GM12878 (cell line): ENCODE measurements around the gene SLCO3A1. TPM values are rescaled to one million over a fixed set of nuclear protein-coding genes. Genes with fewer than 3 reads are reported as not detected.

Source experiments
- ATAC-seq: fragments of 200-7000 bp; cut with Tn5 transposase; 3 replicates; pipeline ENCODE4 v1.9.1; 2020; ENCODE audit warnings: mild to moderate bottlenecking, moderate library complexity
- BruUV-seq: library from RNA; stranded (reverse); fragments of 400-500 nt; replicated peaks from 2 replicates; lab custom pipeline; 2021; lab: Mats Ljungman, UMichigan
- CTCF ChIA-PET: fragments of 300-600 bp; sonication (Branson Sonifier 250); formaldehyde crosslinking; extraction: SDS; loops from one replicate; lab custom pipeline; 2021; ENCODE audit warnings: inconsistent platforms; lab: Yijun Ruan, JAX
- POLR2A ChIA-PET: fragments of 350-600 bp; formaldehyde crosslinking; extraction: SDS; loops from one replicate; lab custom pipeline; 2021; ENCODE audit warnings: inconsistent platforms; lab: Charles Lee
- RAD21 ChIA-PET: fragments of 300-600 bp; sonication (Branson Sonifier 250); formaldehyde crosslinking; loops from one replicate; lab custom pipeline; 2023; ENCODE audit warnings: antibody characterized with exemption; ENCODE audit not compliant: unreplicated experiment; lab: Charles Lee
- SMC1A ChIA-PET: fragments of 300-600 bp; sonication (Branson Sonifier 250); formaldehyde crosslinking; loops from one replicate; lab custom pipeline; 2023; ENCODE audit not compliant: unreplicated experiment, uncharacterized antibody; lab: Charles Lee
- DNase-seq: peaks from one replicate; pipeline ENCODE4 v3.0.0-alpha.2; 2011; ENCODE audit warnings: low read depth, low spot score
- FAIRE-seq: peaks from 3 replicates; lab custom pipeline; 2011; peaks lifted over from hg19 to GRCh38; lab: Jason Lieb, UNC
- H2AFZ ChIP-seq: 2 replicates; pipeline ENCODE4 v1.6.0; 2011; ENCODE audit warnings: low read depth, low read length, control low read depth; ENCODE audit not compliant: control insufficient read depth
- H3K27ac ChIP-seq: 2 replicates; pipeline ENCODE4 v1.5.1; 2011; ENCODE audit warnings: control low read depth; ENCODE audit not compliant: control insufficient read depth, insufficient read depth
- H3K27me3 ChIP-seq, 2 experiments: replicated peaks in 1 of 2; 2 replicates each; pipeline versions ENCODE4 v1.6.0 to v1.6.1; 2011; ENCODE audit warnings: low read length in 1 of 2; ENCODE audit not compliant: control insufficient read depth in 2 of 2, insufficient read depth in 2 of 2
- H3K36me3 ChIP-seq, 2 experiments: 2 replicates each; pipeline ENCODE4 v1.5.1; 2011; ENCODE audit warnings: low read length in 1 of 2; ENCODE audit not compliant: control insufficient read depth in 2 of 2, insufficient read depth in 2 of 2
- H3K4me1 ChIP-seq: 2 replicates; pipeline ENCODE4 v1.6.1; 2011; ENCODE audit warnings: mild to moderate bottlenecking, low read length, moderate library complexity, mixed read lengths; ENCODE audit not compliant: control insufficient read depth, insufficient read depth
- H3K4me2 ChIP-seq: 2 replicates; pipeline ENCODE4 v1.6.0; 2011; ENCODE audit warnings: control low read depth; ENCODE audit not compliant: control insufficient read depth, insufficient read depth
- H3K4me3 ChIP-seq: fragments of 200-600 bp; sonication (generic); 2 replicates; pipeline ENCODE4 v1.5.1; 2016
- H3K79me2 ChIP-seq: 2 replicates; pipeline ENCODE4 v1.6.0; 2011; ENCODE audit warnings: low read length; ENCODE audit not compliant: control insufficient read depth, insufficient read depth
- H3K9ac ChIP-seq: 2 replicates; pipeline ENCODE4 v1.8.0; 2011; ENCODE audit warnings: low read length, control low read depth, mixed read lengths; ENCODE audit not compliant: control insufficient read depth, insufficient read depth
- H3K9me3 ChIP-seq: replicated peaks from 3 replicates; pipeline ENCODE4 v1.5.1; 2011; ENCODE audit warnings: mild to moderate bottlenecking, low read length; ENCODE audit not compliant: control insufficient read depth, insufficient read depth
- H4K20me1 ChIP-seq: 2 replicates; pipeline ENCODE4 v1.6.0; 2011; ENCODE audit not compliant: control insufficient read depth, insufficient read depth
- HDAC6 ChIP-seq: fragments of 200-600 bp; sonication (generic); IDR thresholded peaks from one replicate; pipeline ENCODE4 v1.8.0; 2017; ENCODE audit warnings: antibody characterized with exemption; ENCODE audit not compliant: unreplicated experiment
- WGBS: methylation state at CpG from one replicate; pipeline ENCODE4 v1.1.6; 2016; ENCODE audit warnings: low lambda C conversion rate; ENCODE audit not compliant: insufficient replicate concordance, insufficient coverage; ENCODE audit errors: missing lambda C conversion rate; 5-methylcytosine and 5-hydroxymethylcytosine counted together
- in situ Hi-C: fragments of 300-500 bp; cut with MboI; formaldehyde crosslinking; loops from 9 replicates; pipeline ENCODE4 v1.14.3; 2018; ENCODE audit warnings: mixed read lengths
- intact Hi-C: fragments of 100-400 bp; cut with micrococcal nuclease; formaldehyde crosslinking; loops from one replicate; pipeline ENCODE4 v1.14.2; 2022; ENCODE audit not compliant: unreplicated experiment
- polyA plus RNA-seq, 11 experiments: library from polyadenylated mRNA; depleted of rRNA in 4 of 11; unstranded in 6 of 11; stranded (reverse) in 5 of 11; fragments of >200 nt; fragmentation: Nextera tagmentation in 4 of 11; fragmentation: Illumina TruSeq in 1 of 11; extraction: Ambion mirVana in 4 of 11; extraction: Trizol in 1 of 11; gene quantifications; 1 replicate in 1 of 11; 2 replicates in 10 of 11; pipeline versions ENCODE4 v1.2.1 to v1.2.3, GENCODE V29; 2011 to 2016; ENCODE audit warnings: inconsistent platforms in 2 of 11, missing spikeins in 2 of 11, low read depth in 1 of 11
- total RNA-seq, 4 experiments: library from RNA; depleted of rRNA in 3 of 4; stranded (reverse); fragments of >200 nt in 3 of 4; fragmentation: Illumina TruSeq in 1 of 4; extraction: Trizol in 1 of 4; gene quantifications; 2 replicates each; pipeline versions ENCODE4 v1.2.1 to v1.2.3, GENCODE V29; 2013 to 2021
- TF ChIP-seq, protein P1 (sequence below): IDR thresholded peaks from 2 replicates; pipeline ENCODE4 v1.6.1; 2011; ENCODE audit warnings: low read depth, mild to moderate bottlenecking, low read length, moderate library complexity, borderline replicate concordance; ENCODE audit errors: extremely low read depth
- TF ChIP-seq, protein P2 (sequence below): IDR thresholded peaks from 2 replicates; pipeline ENCODE4 v1.6.1; 2011; ENCODE audit warnings: mild to moderate bottlenecking, low read depth, low read length, moderate library complexity; ENCODE audit not compliant: insufficient replicate concordance
- TF ChIP-seq, protein P3 (sequence below): fragments of 450-650 bp; IDR thresholded peaks from 2 replicates; pipeline ENCODE4 v1.6.1; 2016; ENCODE audit warnings: mild to moderate bottlenecking

SLCO3A1 gene
- total and polyA plus RNA-seq, 10 of the 15 experiments (the other 5 are each of a cell fraction or from before 2014, with no cell fraction given), result 0.05 to 5.9 (median 0.31) TPM

- intact Hi-C loops (no loop called here), in situ Hi-C loops (no loop called here)
- BruUV-seq, result no TSS peak
- TF ChIP-seq HDAC6, result no peak
- TF ChIP-seq, protein P1, sequence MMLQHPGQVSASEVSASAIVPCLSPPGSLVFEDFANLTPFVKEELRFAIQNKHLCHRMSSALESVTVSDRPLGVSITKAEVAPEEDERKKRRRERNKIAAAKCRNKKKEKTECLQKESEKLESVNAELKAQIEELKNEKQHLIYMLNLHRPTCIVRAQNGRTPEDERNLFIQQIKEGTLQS, result no peak
- TF ChIP-seq, protein P2, sequence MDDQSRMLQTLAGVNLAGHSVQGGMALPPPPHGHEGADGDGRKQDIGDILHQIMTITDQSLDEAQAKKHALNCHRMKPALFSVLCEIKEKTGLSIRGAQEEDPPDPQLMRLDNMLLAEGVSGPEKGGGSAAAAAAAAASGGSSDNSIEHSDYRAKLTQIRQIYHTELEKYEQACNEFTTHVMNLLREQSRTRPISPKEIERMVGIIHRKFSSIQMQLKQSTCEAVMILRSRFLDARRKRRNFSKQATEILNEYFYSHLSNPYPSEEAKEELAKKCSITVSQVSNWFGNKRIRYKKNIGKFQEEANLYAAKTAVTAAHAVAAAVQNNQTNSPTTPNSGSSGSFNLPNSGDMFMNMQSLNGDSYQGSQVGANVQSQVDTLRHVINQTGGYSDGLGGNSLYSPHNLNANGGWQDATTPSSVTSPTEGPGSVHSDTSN, result no peak
- TF ChIP-seq, protein P3, sequence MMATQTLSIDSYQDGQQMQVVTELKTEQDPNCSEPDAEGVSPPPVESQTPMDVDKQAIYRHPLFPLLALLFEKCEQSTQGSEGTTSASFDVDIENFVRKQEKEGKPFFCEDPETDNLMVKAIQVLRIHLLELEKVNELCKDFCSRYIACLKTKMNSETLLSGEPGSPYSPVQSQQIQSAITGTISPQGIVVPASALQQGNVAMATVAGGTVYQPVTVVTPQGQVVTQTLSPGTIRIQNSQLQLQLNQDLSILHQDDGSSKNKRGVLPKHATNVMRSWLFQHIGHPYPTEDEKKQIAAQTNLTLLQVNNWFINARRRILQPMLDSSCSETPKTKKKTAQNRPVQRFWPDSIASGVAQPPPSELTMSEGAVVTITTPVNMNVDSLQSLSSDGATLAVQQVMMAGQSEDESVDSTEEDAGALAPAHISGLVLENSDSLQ, result peak; percentile 60
- SMC1A ChIA-PET, result no interaction called here
- ATAC-seq (peak; percentile 95), FAIRE-seq (no peak), DNase-seq (no peak)
- H2AFZ ChIP-seq, result no peak overlapping the region
- H3K4me3 ChIP-seq, result no peak overlapping the region
- H3K9me3 ChIP-seq, result no peaks in the 10 kb centered on the region
- H3K27ac ChIP-seq, result no peak overlapping the region
- no peaks in the 10 kb centered on the region for H3K36me3 ChIP-seq
- no peak overlapping the region for H3K9ac ChIP-seq
- H3K4me2 ChIP-seq, result no peak overlapping the region
- WGBS, result 10% methylated on average over 5 of the region's 5 CpGs
- H4K20me1 ChIP-seq, result no peaks in the 10 kb centered on the region
- no peaks in the 10 kb centered on the region; a peak in 1 of 4 replicates for H3K27me3 ChIP-seq
- CTCF ChIA-PET, result interaction anchor here (0.6 kb wide), 1 partner anchor 878 kb away, joined by 3 read pairs; no protein-coding TSS in a partner anchor
- RAD21 ChIA-PET, result no interaction called here
- no peaks in the 10 kb centered on the region for H3K4me1 ChIP-seq
- POLR2A ChIA-PET, result no interaction called here
- H3K79me2 ChIP-seq, result no peaks in the 10 kb centered on the region
These were observed 168.3 kb downstream of the SLCO3A1 start for GRCh38 chr15:92021792-92022191.
